GM06990 (cell line): ENCODE measurements around the gene ATP10A.
"Not testable (repeated sequence)": the region's sequence is repeated elsewhere in the genome, so short reads cannot be mapped to it uniquely, and the experiment has no call there.

Experiments
- DNase-seq: peaks from one replicate; pipeline ENCODE4 v3.0.0-alpha.2; 2011; ENCODE audit not compliant: insufficient read length; ENCODE audit errors: extremely low read depth
- H3K27me3 ChIP-seq: replicated peaks from 2 replicates; pipeline ENCODE4 v1.6.0; 2011; ENCODE audit warnings: low read length; ENCODE audit not compliant: control insufficient read depth, insufficient read depth
- H3K36me3 ChIP-seq: 2 replicates; pipeline ENCODE4 v1.5.1; 2011; ENCODE audit warnings: low read length; ENCODE audit not compliant: control insufficient read depth, insufficient read depth
- H3K4me3 ChIP-seq: replicated peaks from 2 replicates; pipeline ENCODE4 v1.5.1; 2011; ENCODE audit warnings: low read depth, mild to moderate bottlenecking, control low read depth, low read length
- TF ChIP-seq, protein P1 (sequence below): IDR thresholded peaks from 2 replicates; pipeline ENCODE4 v1.5.1; 2011; ENCODE audit warnings: low read length, control low read depth, mild to moderate bottlenecking, inconsistent platforms; ENCODE audit not compliant: insufficient read depth, poor library complexity, severe bottlenecking

ATP10A gene

DNA sequence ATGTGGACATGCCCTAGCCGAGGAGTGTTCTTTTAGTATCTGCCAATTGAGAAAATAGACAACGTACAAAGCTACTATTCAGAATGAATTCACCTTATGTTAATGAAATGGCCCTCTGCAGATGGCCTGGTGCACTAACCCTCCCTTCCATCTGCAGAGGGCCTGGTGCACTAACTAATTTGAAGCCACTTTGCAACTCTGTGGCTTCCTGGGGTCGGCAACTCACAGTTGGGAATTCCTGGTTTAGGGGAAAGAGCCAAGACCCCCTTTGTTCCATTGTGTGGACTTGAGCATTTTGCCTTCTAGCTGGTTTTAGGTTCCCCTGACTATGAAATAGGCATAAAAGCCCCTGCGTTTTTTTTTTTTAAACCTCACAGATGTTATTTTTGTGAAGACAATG is 220.0 kb downstream of the ATP10A start:
- H3K36me3 ChIP-seq, result no peaks in the 10 kb centered on the region
- TF ChIP-seq, protein P1, sequence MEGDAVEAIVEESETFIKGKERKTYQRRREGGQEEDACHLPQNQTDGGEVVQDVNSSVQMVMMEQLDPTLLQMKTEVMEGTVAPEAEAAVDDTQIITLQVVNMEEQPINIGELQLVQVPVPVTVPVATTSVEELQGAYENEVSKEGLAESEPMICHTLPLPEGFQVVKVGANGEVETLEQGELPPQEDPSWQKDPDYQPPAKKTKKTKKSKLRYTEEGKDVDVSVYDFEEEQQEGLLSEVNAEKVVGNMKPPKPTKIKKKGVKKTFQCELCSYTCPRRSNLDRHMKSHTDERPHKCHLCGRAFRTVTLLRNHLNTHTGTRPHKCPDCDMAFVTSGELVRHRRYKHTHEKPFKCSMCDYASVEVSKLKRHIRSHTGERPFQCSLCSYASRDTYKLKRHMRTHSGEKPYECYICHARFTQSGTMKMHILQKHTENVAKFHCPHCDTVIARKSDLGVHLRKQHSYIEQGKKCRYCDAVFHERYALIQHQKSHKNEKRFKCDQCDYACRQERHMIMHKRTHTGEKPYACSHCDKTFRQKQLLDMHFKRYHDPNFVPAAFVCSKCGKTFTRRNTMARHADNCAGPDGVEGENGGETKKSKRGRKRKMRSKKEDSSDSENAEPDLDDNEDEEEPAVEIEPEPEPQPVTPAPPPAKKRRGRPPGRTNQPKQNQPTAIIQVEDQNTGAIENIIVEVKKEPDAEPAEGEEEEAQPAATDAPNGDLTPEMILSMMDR, result no peak
- no peak for DNase-seq
- no peaks in the 10 kb centered on the region for H3K27me3 ChIP-seq
- H3K4me3 ChIP-seq, result no peak overlapping the region

DNA sequence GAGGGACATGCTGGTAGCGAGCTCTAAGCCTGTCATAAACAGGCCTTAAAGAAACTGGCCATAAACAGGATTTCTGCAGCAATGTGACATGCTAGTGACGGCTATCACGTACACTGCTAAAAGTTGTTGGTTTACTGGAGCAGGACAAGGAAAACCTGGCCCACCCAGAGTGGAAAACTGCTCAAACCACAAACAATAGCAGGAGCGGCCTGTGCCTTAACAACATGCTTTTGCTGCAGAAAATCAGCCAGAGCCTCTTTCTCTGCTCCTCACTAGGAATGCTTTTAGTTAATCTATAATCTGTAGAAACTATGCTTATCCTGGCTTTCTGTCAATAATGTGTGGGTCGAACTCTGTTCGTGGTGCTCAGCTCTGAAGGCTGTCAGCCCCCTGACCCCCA is 221.4 kb downstream of the ATP10A start:
- no peak for DNase-seq
- Histone ChIP-seq H3K4me3 (no peak overlapping the region), H3K27me3 (no peaks in the 10 kb centered on the region), H3K36me3 (no peaks in the 10 kb centered on the region)
- TF ChIP-seq, protein P1, result no peak

DNA sequence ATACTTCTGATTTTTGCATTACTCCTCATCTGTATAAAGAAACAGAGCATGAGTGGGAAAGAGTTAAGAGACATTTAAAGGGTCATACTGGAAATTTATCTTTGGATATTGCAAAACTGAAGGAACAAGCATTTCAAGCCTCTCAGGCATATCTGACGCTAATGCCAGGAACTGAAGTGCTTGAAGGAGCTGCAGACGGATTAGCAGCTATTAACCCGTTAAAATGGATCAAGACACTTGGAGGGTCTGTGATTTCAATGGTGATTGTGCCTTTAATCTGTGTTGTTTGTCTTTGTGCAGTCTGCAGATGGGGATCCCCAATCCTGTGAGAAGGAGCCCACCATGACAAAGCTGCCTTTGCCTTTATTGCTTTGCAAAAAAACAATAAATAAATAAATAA is 221.8 kb downstream of the ATP10A start:
- H3K36me3 ChIP-seq, result no peaks in the 10 kb centered on the region
- DNase-seq, result no peak
- H3K4me3 ChIP-seq, result no peak overlapping the region
- no peaks in the 10 kb centered on the region for H3K27me3 ChIP-seq
- TF ChIP-seq, protein P1, result no peak

DNA sequence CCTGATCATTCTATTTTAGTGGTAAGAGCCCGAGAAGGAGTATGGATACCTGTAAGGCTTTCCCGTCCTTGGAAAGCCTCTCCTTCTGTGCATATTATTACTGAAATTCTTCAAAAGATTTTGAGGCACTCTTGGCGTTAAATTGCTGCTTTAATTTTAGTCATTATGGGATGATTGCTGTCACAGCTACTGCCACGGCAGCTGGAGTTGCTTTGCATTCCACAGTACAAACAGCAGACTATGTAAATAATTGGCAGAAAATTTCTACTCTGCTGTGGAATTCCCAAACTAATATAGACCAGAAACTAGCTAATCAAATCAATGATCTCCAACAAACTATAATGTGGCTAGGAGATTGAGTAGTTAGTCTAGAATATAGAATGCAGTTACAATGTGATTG is 222.2 kb downstream of the ATP10A start:
- DNase-seq, H3K4me3 ChIP-seq, H3K36me3 ChIP-seq, H3K27me3 ChIP-seq: not testable (repeated sequence)

DNA sequence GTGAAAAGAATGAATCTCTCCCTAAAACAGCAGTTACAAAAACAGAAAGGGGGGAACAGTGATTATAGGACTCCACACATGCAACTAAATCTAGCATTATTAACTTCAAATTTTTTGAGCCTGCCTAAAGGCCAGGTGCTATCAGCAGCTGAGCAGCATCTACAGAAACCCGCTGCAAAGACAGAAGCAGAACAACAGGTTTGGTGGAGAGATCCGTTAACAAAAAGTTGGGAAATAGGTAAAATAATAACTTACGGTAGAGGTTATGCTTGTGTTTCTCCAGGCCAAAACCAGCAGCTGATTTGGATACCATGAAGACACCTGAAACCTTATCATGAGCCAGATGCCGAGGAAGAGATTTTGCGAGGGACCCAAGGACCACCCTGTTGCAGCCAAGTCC is 222.7 kb downstream of the ATP10A start:
- Histone ChIP-seq H3K36me3 (no peaks in the 10 kb centered on the region), H3K27me3 (no peaks in the 10 kb centered on the region), H3K4me3 (no peak overlapping the region)
- DNase-seq, result no peak
- TF ChIP-seq, protein P1, result no peak

DNA sequence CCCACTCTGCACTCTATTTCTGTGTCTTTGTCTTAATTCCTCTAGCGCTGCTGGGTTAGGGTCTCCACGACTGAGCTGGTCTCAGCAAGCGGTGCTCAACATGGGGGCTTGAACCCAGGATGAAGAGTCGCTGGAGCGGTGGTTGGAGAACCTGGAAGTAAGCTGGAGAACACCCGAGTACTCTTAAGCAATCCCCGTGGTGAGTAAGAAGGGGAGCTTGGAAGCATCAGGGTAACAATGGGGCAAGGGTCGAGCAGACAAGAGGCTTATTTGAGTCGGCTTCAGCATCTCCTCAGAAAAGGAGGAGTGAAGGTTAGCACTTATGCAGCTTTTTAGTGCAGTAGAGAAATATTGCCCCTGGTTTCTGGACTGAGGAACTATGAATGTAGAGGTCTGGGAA is 226.6 kb downstream of the ATP10A start:
- not testable (repeated sequence) for H3K36me3 ChIP-seq, DNase-seq, H3K27me3 ChIP-seq

DNA sequence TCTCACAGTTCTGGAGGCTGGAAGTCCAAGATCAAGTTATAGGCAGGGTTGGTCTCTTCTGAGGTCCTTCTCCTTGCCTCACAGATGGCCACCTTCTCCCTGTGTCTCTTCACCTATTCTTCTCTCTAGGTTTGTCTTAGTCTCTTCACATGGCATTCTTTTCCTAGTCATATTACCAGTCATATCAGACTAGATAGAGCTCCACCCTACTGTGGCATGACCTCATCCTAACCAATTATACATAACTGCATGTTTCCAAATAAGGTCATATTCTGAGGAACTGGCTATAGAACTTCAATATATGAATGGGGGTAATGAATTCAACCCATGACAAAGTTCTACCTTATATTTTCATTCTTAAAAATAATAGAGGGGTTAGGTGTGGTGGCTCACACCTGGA is 227.9 kb downstream of the ATP10A start:
- H3K27me3 ChIP-seq, result no peaks in the 10 kb centered on the region
- no peaks in the 10 kb centered on the region for H3K36me3 ChIP-seq
- TF ChIP-seq, protein P1, result no peak
- no peak for DNase-seq
- no peak overlapping the region for H3K4me3 ChIP-seq

More for the DNA sequence above, 226.6 kb downstream of the ATP10A start:
- not testable (repeated sequence) for H3K4me3 ChIP-seq
